Peyer's patch (tissue), 4 donors: ENCODE measurements around the gene SAMD5. TPM values are rescaled to one million over a fixed set of nuclear protein-coding genes. Genes with fewer than 3 reads are reported as not detected.

Experiments used
- DNase-seq, 3 donors: peaks; one replicate each; pipeline ENCODE4 v3.0.0-alpha.2; 2017 to 2019
- H3K27ac ChIP-seq, 4 donors: fragments of 200-600 bp; sonication (generic); one replicate each; pipeline ENCODE4 v1.5.1; 2016 to 2019
- H3K27me3 ChIP-seq, 2 donors: fragments of 200-600 bp; sonication (generic); one replicate each; pipeline ENCODE4 v1.5.1; 2019
- H3K36me3 ChIP-seq, 3 donors: fragments of 200-600 bp; sonication (generic); one replicate each; pipeline ENCODE4 v1.5.1; 2016 to 2019
- H3K4me1 ChIP-seq, 4 donors: fragments of 200-600 bp; sonication (generic); one replicate each; pipeline ENCODE4 v1.5.1; 2016 to 2019
- H3K4me3 ChIP-seq, 4 donors: fragments of 200-600 bp; sonication (generic); 1 replicate in 3 of 4; 2 replicates in 1 of 4; pipeline ENCODE4 v1.5.1; 2016 to 2019; ENCODE audit warnings: mild to moderate bottlenecking in 1 of 4
- H3K9me3 ChIP-seq, 4 donors: fragments of 200-600 bp; sonication (generic); one replicate each; pipeline ENCODE4 v1.5.1; 2016 to 2019; ENCODE audit warnings: mild to moderate bottlenecking in 1 of 4
- CTCF ChIP-seq, 6 experiments: fragments of 450-650 bp in 4 of 6; fragments of 200-600 bp in 2 of 6; sonication (generic) in 1 of 6; IDR thresholded peaks; one replicate each; pipeline ENCODE4 v1.5.1; 2017 to 2019; ENCODE audit warnings: antibody characterized with exemption in 6 of 6, mild to moderate bottlenecking in 3 of 6, moderate library complexity in 1 of 6
- POLR2A ChIP-seq, 2 donors: fragments of 450-650 bp; IDR thresholded peaks; one replicate each; pipeline ENCODE4 v1.5.1; 2017; ENCODE audit warnings: antibody characterized with exemption in 2 of 2, mild to moderate bottlenecking in 2 of 2, moderate library complexity in 2 of 2
- total RNA-seq, 4 donors: library from RNA; depleted of rRNA; stranded (reverse); fragments of >200 nt; gene quantifications; one replicate each; pipeline ENCODE4 v1.1.0, GENCODE V29; 2016

Gene SAMD5
- 10 to 100 TPM in 1 of 4 donors, 1 to 10 TPM in 3; 7.4 to 13.3 (median 9.3) TPM for total RNA-seq

DNA sequence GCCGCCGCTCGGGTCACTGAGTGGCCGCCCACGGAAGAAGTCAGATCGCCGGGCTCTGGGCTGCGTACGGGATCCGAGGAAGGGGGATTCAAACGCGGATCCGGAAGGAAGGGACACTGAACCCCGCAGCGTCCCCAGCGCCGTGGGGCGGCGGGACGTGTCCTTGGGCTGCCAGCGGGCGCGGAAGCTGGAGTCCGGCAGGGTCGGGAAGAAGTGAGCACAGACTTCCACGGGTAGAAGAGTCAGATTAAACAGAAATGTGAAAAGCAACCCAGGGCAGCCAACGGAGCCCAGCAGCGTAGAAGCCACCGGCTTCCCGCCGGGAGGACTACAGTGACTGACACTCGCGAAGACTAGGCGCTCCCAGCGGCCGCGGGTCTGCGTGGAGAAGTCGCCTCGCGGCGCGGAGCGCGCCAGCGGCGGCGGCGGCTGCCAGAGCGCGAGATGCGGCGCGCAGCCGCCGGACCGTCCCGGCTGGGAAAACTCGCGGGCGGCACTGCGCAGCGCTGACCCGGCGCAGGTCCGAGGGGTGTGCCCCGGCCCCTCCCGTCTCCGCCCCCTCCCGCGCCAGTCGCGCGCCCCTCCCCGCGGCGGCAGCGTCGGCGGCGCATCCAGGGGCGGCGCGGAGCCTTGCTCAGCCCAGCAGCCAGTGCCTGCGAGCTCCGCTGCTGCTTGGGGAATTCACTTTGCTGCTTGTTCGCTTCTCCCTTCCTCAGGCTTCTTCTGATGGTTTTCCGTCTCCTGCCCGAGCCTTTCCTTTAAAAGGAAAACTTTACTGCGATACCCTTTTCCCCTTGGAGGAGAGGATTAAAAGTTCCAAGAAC, at the start of gene SAMD5:
Gene SAMD5, plus strand, starts transcription at position 649 of the 824 bp plus-strand sequence. CDS start 239 bp downstream, outside the sequence.
- Histone ChIP-seq H3K27me3 (no peaks in the 10 kb centered on the region), H3K4me3 (peak within 1 kb of the TSS; percentile 37 to 85 (median 59)), H3K36me3 (no peaks in the 10 kb centered on the region), H3K4me1 (peaks cover 0 to 24% (median 0%) of the 10 kb centered on the region in 4 donors), H3K27ac (peak within 1 kb of the TSS; percentile 46 to 77 (median 62)), H3K9me3 (no peaks in the 10 kb centered on the region)
- TF ChIP-seq CTCF (IDR thresholded peaks at IDR 0.05) (peak in 1 of 6 experiments; percentile 14), POLR2A (IDR thresholded peaks at IDR 0.05) (no peak)
- peak in 2 of 3 donors; percentile 67 to 85 for DNase-seq

DNA sequence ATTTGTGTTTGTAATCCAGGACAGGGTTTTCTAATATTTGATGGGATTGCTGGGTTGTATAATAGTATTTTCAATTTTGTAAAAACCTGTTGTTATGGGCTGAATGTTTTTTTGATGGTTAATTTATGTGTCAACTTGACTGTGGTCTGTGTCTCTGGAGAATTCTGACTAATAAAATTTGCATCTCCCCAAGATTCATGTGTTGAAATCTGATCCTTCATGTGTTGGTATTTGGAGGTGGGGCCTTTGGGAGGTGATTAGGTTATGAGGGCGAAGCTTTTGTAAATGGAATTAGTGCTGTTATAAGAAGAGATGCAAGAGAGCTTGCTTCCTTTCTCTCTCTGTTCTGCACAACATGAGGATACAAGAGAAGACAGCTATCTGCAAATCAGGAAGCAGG, 48.7 kb upstream of the SAMD5 start:
- Histone ChIP-seq H3K27ac (no peak overlapping the region), H3K4me3 (no peak overlapping the region)
- TF ChIP-seq CTCF (IDR thresholded peaks at IDR 0.05): no peak
- no peak for TF ChIP-seq POLR2A (IDR thresholded peaks at IDR 0.05)

GRCh38 chr6:147463651-147464050, 44.8 kb upstream of the SAMD5 start:
- no peaks in the 10 kb centered on the region for H3K36me3 ChIP-seq
- TF ChIP-seq CTCF (IDR thresholded peaks at IDR 0.05) (no peak), POLR2A (IDR thresholded peaks at IDR 0.05) (no peak)
- no peaks in the 10 kb centered on the region for H3K9me3 ChIP-seq
- DNase-seq: no peak
- no peak overlapping the region for H3K27ac ChIP-seq
- H3K27me3 ChIP-seq: no peaks in the 10 kb centered on the region
- H3K4me1 ChIP-seq: no peaks in the 10 kb centered on the region
- H3K4me3 ChIP-seq: no peak overlapping the region

More for the DNA sequence above, 48.7 kb upstream of the SAMD5 start:
- Histone ChIP-seq H3K36me3 (no peaks in the 10 kb centered on the region), H3K27me3 (no peaks in the 10 kb centered on the region), H3K9me3 (no peaks in the 10 kb centered on the region), H3K4me1 (no peaks in the 10 kb centered on the region)
- DNase-seq: no peak

GRCh38 chr6:147467428-147467827, 41.1 kb upstream of the SAMD5 start:
- Histone ChIP-seq H3K9me3 (no peaks in the 10 kb centered on the region), H3K4me1 (no peaks in the 10 kb centered on the region), H3K4me3 (no peak overlapping the region), H3K27ac (no peak overlapping the region), H3K27me3 (no peaks in the 10 kb centered on the region), H3K36me3 (no peaks in the 10 kb centered on the region)
- DNase-seq: no peak
- TF ChIP-seq POLR2A (IDR thresholded peaks at IDR 0.05) (no peak), CTCF (IDR thresholded peaks at IDR 0.05) (no peak)

- no peaks in the 10 kb centered on the region for H3K9me3 ChIP-seq
- TF ChIP-seq POLR2A (IDR thresholded peaks at IDR 0.05) (no peak), CTCF (IDR thresholded peaks at IDR 0.05) (no peak)
- no peaks in the 10 kb centered on the region for H3K27me3 ChIP-seq
- H3K4me1 ChIP-seq: no peaks in the 10 kb centered on the region
- no peak for DNase-seq
- no peaks in the 10 kb centered on the region for H3K36me3 ChIP-seq
- H3K27ac ChIP-seq: no peak overlapping the region
- H3K4me3 ChIP-seq: no peak overlapping the region
Observed at GRCh38 chr6:147467886-147468285, 40.6 kb upstream of the SAMD5 start.
